H1 (cell line): ENCODE data around the gene TRDN. TPM values are rescaled to one million over a fixed set of nuclear protein-coding genes. Genes with fewer than 3 reads are reported as not detected.

ENCODE experiments used
- BACH1 ChIP-seq: IDR thresholded peaks from 2 replicates; pipeline ENCODE4 v1.6.1; 2012; ENCODE audit warnings: low read length, improper control_type of control experiment
- polyA plus RNA-seq, 7 experiments: library from polyadenylated mRNA; depleted of rRNA in 3 of 7; stranded (reverse) in 5 of 7; unstranded in 2 of 7; fragments of >200 nt in 5 of 7; fragments of 200-250 nt in 2 of 7; gene quantifications; 1 replicate in 5 of 7; 2 replicates in 1 of 7; 4 replicates in 1 of 7; pipeline versions ENCODE4 v1.2.1 to v1.2.3, GENCODE V29; 2011 to 2013; ENCODE audit warnings: missing spikeins in 2 of 7, mixed read lengths in 2 of 7
- total RNA-seq: library from RNA; stranded (reverse); fragmentation: NEBNext Ultra II Directional; extraction: Animal tissue kit (Norgen Biotek cat#: 25700); gene quantifications from 2 replicates; pipeline ENCODE4 v1.2.1, GENCODE V29; 2021
- TF ChIP-seq, protein P1 (sequence below): fragments of 300-600 bp; sonication (generic); IDR thresholded peaks from 2 replicates; pipeline ENCODE4 v1.7.1; 2012; ENCODE audit warnings: low read length, moderate library complexity, mild to moderate bottlenecking, inconsistent platforms; ENCODE audit not compliant: insufficient replicate concordance

Gene TRDN
- total and polyA plus RNA-seq, 2 of the 8 experiments (the other 6 are each of a cell fraction or from before 2014, with no cell fraction given): 1.6 to 41.6 TPM

DNA sequence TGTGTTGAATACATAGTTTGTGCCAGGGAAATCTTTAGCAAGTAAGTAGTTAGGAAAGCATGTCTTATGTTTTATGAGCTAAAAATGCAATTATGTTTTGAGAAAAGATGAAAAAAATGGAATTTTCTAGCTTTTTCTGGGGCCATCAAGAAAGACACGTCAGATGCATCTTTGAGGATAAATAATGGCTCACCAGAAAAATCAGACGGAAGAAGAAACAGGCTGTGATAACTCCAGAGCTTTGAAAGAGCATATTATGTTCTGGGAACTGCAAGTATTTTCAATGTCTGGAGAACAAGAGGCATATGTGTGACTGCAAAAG lies 467.0 kb downstream of the TRDN start (continued):
- TF ChIP-seq, protein P1, sequence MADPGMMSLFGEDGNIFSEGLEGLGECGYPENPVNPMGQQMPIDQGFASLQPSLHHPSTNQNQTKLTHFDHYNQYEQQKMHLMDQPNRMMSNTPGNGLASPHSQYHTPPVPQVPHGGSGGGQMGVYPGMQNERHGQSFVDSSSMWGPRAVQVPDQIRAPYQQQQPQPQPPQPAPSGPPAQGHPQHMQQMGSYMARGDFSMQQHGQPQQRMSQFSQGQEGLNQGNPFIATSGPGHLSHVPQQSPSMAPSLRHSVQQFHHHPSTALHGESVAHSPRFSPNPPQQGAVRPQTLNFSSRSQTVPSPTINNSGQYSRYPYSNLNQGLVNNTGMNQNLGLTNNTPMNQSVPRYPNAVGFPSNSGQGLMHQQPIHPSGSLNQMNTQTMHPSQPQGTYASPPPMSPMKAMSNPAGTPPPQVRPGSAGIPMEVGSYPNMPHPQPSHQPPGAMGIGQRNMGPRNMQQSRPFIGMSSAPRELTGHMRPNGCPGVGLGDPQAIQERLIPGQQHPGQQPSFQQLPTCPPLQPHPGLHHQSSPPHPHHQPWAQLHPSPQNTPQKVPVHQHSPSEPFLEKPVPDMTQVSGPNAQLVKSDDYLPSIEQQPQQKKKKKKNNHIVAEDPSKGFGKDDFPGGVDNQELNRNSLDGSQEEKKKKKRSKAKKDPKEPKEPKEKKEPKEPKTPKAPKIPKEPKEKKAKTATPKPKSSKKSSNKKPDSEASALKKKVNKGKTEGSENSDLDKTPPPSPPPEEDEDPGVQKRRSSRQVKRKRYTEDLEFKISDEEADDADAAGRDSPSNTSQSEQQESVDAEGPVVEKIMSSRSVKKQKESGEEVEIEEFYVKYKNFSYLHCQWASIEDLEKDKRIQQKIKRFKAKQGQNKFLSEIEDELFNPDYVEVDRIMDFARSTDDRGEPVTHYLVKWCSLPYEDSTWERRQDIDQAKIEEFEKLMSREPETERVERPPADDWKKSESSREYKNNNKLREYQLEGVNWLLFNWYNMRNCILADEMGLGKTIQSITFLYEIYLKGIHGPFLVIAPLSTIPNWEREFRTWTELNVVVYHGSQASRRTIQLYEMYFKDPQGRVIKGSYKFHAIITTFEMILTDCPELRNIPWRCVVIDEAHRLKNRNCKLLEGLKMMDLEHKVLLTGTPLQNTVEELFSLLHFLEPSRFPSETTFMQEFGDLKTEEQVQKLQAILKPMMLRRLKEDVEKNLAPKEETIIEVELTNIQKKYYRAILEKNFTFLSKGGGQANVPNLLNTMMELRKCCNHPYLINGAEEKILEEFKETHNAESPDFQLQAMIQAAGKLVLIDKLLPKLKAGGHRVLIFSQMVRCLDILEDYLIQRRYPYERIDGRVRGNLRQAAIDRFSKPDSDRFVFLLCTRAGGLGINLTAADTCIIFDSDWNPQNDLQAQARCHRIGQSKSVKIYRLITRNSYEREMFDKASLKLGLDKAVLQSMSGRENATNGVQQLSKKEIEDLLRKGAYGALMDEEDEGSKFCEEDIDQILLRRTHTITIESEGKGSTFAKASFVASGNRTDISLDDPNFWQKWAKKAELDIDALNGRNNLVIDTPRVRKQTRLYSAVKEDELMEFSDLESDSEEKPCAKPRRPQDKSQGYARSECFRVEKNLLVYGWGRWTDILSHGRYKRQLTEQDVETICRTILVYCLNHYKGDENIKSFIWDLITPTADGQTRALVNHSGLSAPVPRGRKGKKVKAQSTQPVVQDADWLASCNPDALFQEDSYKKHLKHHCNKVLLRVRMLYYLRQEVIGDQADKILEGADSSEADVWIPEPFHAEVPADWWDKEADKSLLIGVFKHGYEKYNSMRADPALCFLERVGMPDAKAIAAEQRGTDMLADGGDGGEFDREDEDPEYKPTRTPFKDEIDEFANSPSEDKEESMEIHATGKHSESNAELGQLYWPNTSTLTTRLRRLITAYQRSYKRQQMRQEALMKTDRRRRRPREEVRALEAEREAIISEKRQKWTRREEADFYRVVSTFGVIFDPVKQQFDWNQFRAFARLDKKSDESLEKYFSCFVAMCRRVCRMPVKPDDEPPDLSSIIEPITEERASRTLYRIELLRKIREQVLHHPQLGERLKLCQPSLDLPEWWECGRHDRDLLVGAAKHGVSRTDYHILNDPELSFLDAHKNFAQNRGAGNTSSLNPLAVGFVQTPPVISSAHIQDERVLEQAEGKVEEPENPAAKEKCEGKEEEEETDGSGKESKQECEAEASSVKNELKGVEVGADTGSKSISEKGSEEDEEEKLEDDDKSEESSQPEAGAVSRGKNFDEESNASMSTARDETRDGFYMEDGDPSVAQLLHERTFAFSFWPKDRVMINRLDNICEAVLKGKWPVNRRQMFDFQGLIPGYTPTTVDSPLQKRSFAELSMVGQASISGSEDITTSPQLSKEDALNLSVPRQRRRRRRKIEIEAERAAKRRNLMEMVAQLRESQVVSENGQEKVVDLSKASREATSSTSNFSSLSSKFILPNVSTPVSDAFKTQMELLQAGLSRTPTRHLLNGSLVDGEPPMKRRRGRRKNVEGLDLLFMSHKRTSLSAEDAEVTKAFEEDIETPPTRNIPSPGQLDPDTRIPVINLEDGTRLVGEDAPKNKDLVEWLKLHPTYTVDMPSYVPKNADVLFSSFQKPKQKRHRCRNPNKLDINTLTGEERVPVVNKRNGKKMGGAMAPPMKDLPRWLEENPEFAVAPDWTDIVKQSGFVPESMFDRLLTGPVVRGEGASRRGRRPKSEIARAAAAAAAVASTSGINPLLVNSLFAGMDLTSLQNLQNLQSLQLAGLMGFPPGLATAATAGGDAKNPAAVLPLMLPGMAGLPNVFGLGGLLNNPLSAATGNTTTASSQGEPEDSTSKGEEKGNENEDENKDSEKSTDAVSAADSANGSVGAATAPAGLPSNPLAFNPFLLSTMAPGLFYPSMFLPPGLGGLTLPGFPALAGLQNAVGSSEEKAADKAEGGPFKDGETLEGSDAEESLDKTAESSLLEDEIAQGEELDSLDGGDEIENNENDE: no peak
- TF ChIP-seq BACH1: no peak
